Glutamatergic neuron (in vitro differentiated cells): ENCODE data around the gene STEAP2. TPM values are rescaled to one million over a fixed set of nuclear protein-coding genes. Genes with fewer than 3 reads are reported as not detected.

Source experiments
- DNase-seq: peaks from one replicate; pipeline ENCODE4 v3.0.0; 2022
- H3K27ac Mint-ChIP-seq: one replicate; pipeline ENCODE4 v1.8.0; 2020; ENCODE audit warnings: mild to moderate bottlenecking, mixed read lengths, inconsistent platforms; ENCODE audit not compliant: unreplicated experiment
- H3K27me3 Mint-ChIP-seq: one replicate; pipeline ENCODE4 v1.8.0; 2020; ENCODE audit warnings: mild to moderate bottlenecking, moderate library complexity, mixed read lengths, inconsistent platforms; ENCODE audit not compliant: unreplicated experiment
- H3K36me3 Mint-ChIP-seq: one replicate; pipeline ENCODE4 v1.8.0; 2020; ENCODE audit warnings: mild to moderate bottlenecking, mixed read lengths, inconsistent platforms; ENCODE audit not compliant: unreplicated experiment
- H3K4me1 Mint-ChIP-seq: one replicate; pipeline ENCODE4 v1.8.0; 2020; ENCODE audit warnings: mild to moderate bottlenecking, low read depth, mixed read lengths, inconsistent platforms; ENCODE audit not compliant: unreplicated experiment
- H3K4me3 Mint-ChIP-seq: one replicate; pipeline ENCODE4 v1.8.0; 2020; ENCODE audit warnings: mild to moderate bottlenecking, mixed read lengths, inconsistent platforms; ENCODE audit not compliant: unreplicated experiment
- H3K9me3 Mint-ChIP-seq: one replicate; pipeline ENCODE4 v1.8.0; 2020; ENCODE audit warnings: mild to moderate bottlenecking, moderate library complexity, mixed read lengths, inconsistent platforms; ENCODE audit not compliant: unreplicated experiment
- total RNA-seq: library from RNA; stranded (reverse); fragmentation: NEBNext Ultra II Directional; extraction: Animal tissue kit (Norgen Biotek cat#: 25700); gene quantifications from one replicate; pipeline ENCODE4 v1.2.1, GENCODE V29; 2021; ENCODE audit not compliant: unreplicated experiment
- TF ChIP-seq, protein P1 (sequence below): fragments of 200-600 bp; sonication (generic); IDR thresholded peaks from one replicate; pipeline ENCODE4 v1.5.0; 2021; ENCODE audit not compliant: partially characterized antibody, unreplicated experiment

The STEAP2 gene
- total RNA-seq, 1 donor from 2014 or later: 0.59 TPM

DNA sequence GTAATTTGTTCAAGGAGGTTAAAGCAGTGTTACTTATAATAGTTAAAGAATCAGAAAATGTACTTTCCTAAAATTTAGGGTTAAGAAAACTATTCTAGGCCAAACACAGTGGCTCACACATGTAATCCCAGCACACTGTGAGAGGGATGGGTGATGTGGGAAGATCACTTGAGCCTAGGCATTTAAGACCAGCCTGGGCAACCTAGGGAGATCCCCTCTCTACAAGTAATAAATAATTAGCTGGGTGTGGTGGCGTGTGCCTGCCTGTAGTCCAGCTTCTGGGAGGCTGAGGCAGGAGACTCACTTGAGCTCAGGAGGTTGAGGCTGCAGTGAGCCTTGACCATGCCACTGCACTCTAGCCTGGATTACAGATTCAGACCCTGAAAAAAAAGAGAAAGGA, 3.6 kb upstream of the STEAP2 start:
- TF ChIP-seq, protein P1, sequence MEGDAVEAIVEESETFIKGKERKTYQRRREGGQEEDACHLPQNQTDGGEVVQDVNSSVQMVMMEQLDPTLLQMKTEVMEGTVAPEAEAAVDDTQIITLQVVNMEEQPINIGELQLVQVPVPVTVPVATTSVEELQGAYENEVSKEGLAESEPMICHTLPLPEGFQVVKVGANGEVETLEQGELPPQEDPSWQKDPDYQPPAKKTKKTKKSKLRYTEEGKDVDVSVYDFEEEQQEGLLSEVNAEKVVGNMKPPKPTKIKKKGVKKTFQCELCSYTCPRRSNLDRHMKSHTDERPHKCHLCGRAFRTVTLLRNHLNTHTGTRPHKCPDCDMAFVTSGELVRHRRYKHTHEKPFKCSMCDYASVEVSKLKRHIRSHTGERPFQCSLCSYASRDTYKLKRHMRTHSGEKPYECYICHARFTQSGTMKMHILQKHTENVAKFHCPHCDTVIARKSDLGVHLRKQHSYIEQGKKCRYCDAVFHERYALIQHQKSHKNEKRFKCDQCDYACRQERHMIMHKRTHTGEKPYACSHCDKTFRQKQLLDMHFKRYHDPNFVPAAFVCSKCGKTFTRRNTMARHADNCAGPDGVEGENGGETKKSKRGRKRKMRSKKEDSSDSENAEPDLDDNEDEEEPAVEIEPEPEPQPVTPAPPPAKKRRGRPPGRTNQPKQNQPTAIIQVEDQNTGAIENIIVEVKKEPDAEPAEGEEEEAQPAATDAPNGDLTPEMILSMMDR: no peak
- H3K9me3 Mint-ChIP-seq: no peaks in the 10 kb centered on the region
- peaks cover 6% of the 10 kb centered on the region for H3K4me1 Mint-ChIP-seq
- peaks cover 4% of the 10 kb centered on the region for H3K27me3 Mint-ChIP-seq
- DNase-seq: no peak
- H3K27ac Mint-ChIP-seq: no peak overlapping the region
- H3K36me3 Mint-ChIP-seq: no peaks in the 10 kb centered on the region
- no peak overlapping the region for H3K4me3 Mint-ChIP-seq

DNA sequence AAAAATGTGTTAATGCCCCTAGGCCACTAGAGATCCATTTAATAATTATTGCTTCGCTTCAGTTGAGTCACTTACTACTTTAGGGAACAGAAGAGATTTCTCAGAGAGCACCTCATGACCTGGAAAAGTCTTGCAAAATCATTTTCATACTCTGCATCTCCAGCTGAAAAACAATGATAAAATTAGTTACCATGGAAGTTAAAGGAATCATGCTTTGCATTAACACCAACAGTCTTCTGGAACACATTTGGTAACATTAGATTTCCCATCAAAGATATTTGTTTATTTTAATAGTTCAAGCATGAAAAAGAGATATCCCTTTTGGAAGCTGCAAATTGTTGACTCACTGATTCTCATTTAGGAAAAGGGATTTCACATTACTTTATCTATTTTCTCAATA, 1.8 kb upstream of the STEAP2 start:
- H3K9me3 Mint-ChIP-seq: no peaks in the 10 kb centered on the region
- H3K4me1 Mint-ChIP-seq: peaks cover 6% of the 10 kb centered on the region
- H3K4me3 Mint-ChIP-seq: no peak overlapping the region
- no peak for DNase-seq
- no peak overlapping the region for H3K27ac Mint-ChIP-seq
- H3K27me3 Mint-ChIP-seq: peaks cover 4% of the 10 kb centered on the region
- no peaks in the 10 kb centered on the region for H3K36me3 Mint-ChIP-seq
- TF ChIP-seq, protein P1: no peak

DNA sequence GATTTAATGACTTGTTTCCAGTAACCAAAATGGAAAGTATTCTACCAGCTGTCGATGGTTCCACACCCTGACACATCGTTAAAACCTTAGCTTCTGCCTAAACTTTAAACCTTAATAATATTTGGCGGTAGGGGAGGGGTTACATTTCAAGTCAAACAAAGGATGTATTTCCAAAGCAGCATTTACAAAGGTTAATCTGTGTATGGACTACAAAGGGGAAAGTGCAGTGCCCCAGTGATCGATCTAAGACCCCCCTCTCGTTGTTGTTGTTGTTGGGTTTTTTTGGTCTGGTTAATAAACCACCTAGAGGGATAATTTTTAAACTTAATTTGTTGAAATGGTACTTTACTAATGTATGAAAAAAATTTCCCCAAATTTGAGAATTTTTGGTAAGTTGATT, 1.1 kb upstream of the STEAP2 start:
- H3K27ac Mint-ChIP-seq: no peak overlapping the region
- peaks cover 6% of the 10 kb centered on the region for H3K4me1 Mint-ChIP-seq
- H3K36me3 Mint-ChIP-seq: no peaks in the 10 kb centered on the region
- H3K9me3 Mint-ChIP-seq: no peaks in the 10 kb centered on the region
- H3K4me3 Mint-ChIP-seq: peak overlapping the region; percentile 88
- H3K27me3 Mint-ChIP-seq: peaks cover 4% of the 10 kb centered on the region
- DNase-seq: no peak
- TF ChIP-seq, protein P1: no peak

DNA sequence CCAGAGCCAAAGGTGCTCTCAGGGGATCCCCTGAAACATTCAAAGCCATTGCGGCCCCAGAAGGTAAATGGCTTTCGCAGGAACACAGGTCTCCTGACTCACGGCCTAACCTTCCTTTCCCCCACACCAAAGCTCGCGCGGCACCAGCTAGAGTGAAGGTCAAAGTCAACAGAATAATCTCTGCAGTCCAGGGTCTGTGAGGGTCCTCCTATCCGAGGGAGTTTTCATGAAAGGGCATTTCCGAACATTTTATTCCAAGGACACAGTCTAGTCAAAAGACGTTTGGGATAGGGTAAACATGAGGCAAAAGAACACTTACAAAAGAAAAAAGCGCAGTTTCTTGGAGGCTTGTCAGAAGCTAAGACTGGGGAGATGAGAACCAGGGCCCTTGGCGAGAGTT, 559 bp upstream of the STEAP2 start:
- peaks cover 4% of the 10 kb centered on the region for H3K27me3 Mint-ChIP-seq
- H3K27ac Mint-ChIP-seq: no peak overlapping the region
- TF ChIP-seq, protein P1: no peak
- H3K4me1 Mint-ChIP-seq: peaks cover 6% of the 10 kb centered on the region
- no peaks in the 10 kb centered on the region for H3K36me3 Mint-ChIP-seq
- peak overlapping the region; percentile 88 for H3K4me3 Mint-ChIP-seq
- DNase-seq: no peak
- no peaks in the 10 kb centered on the region for H3K9me3 Mint-ChIP-seq

DNA sequence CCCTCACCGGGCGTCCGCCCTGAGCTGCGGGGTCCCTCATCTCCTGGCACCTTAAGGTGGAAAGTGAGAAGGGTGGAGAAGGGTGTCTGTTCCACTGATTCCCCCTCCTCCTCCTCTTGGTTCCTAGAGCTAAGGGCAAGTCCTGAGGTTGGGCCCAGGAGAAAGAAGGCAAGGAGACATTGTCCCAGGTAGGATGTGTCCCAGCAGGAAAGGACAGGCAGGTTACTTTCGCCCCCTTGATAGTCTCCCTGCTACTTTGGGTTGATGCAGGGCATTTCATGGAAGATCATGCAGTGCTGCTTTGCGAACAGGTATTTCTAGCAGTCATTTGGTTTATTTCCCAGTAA, 582 bp downstream of the STEAP2 start:
- Mint-ChIP-seq H3K4me3 (peak overlapping the region; percentile 88), H3K27ac (no peak overlapping the region)
- TF ChIP-seq, protein P1: no peak

More for the DNA sequence above, 582 bp downstream of the STEAP2 start:
- DNase-seq: no peak
- Mint-ChIP-seq H3K4me1 (peaks cover 6% of the 10 kb centered on the region), H3K36me3 (no peaks in the 10 kb centered on the region), H3K9me3 (no peaks in the 10 kb centered on the region), H3K27me3 (peaks cover 4% of the 10 kb centered on the region)
